LoVo (cell line): ENCODE measurements around the gene TMEM50A.
"Not testable (repeated sequence)": the region's sequence is repeated elsewhere in the genome, so short reads cannot be mapped to it uniquely, and the experiment has no call there.

Experiments
- DNase-seq: peaks from one replicate; pipeline ENCODE4 v3.0.0-alpha.2; 2016; ENCODE audit warnings: low spot score

Gene TMEM50A

GRCh38 chr1:25338188-25338981 lies at the start of gene TMEM50A:
Gene TMEM50A (plus strand): TSS chr1:25338334. CDS start chr1:25340487, 2,153 bp downstream.
- peak; percentile 79 for DNase-seq

- DNase-seq: not testable (repeated sequence)
These were observed 49.5 kb upstream of the TMEM50A start for GRCh38 chr1:25288573-25289101.

GRCh38 chr1:25290043-25290442 lies 48.1 kb upstream of the TMEM50A start:
- DNase-seq: not testable (repeated sequence)

- not testable (repeated sequence) for DNase-seq
These were observed 44.7 kb upstream of the TMEM50A start for GRCh38 chr1:25293426-25293825.

- not testable (repeated sequence) for DNase-seq
These were observed 43.0 kb upstream of the TMEM50A start for GRCh38 chr1:25294889-25295826.

GRCh38 chr1:25296501-25296900 lies 41.6 kb upstream of the TMEM50A start:
- DNase-seq: not testable (repeated sequence)

GRCh38 chr1:25300729-25301128 lies 37.4 kb upstream of the TMEM50A start:
- DNase-seq: not testable (repeated sequence)

GRCh38 chr1:25302330-25302729 lies 35.8 kb upstream of the TMEM50A start:
- not testable (repeated sequence) for DNase-seq

GRCh38 chr1:25304936-25305335 lies 33.2 kb upstream of the TMEM50A start:
- DNase-seq: not testable (repeated sequence)

GRCh38 chr1:25308168-25308567 lies 30.0 kb upstream of the TMEM50A start:
- not testable (repeated sequence) for DNase-seq

- not testable (repeated sequence) for DNase-seq
These were observed 29.0 kb upstream of the TMEM50A start for GRCh38 chr1:25309085-25309484.

- DNase-seq: not testable (repeated sequence)
These were observed 28.6 kb upstream of the TMEM50A start for GRCh38 chr1:25309486-25309885.

GRCh38 chr1:25312806-25313470 lies 25.2 kb upstream of the TMEM50A start:
- DNase-seq: not testable (repeated sequence)

- DNase-seq: not testable (repeated sequence)
These were observed 17.7 kb upstream of the TMEM50A start for GRCh38 chr1:25320314-25320938.

GRCh38 chr1:25322127-25322526 lies 16.0 kb upstream of the TMEM50A start:
- not testable (repeated sequence) for DNase-seq

- DNase-seq: not testable (repeated sequence)
These were observed 13.7 kb upstream of the TMEM50A start for GRCh38 chr1:25324407-25324806.

GRCh38 chr1:25327864-25328790 lies 10.0 kb upstream of the TMEM50A start:
- not testable (repeated sequence) for DNase-seq

GRCh38 chr1:25328791-25329185 lies 9.3 kb upstream of the TMEM50A start:
- not testable (repeated sequence) for DNase-seq

GRCh38 chr1:25329336-25329735 lies 8.8 kb upstream of the TMEM50A start:
- not testable (repeated sequence) for DNase-seq

- not testable (repeated sequence) for DNase-seq
These were observed 8.2 kb upstream of the TMEM50A start for GRCh38 chr1:25329950-25330349.
